ENCODE results near the gene SSR2.

DNA sequence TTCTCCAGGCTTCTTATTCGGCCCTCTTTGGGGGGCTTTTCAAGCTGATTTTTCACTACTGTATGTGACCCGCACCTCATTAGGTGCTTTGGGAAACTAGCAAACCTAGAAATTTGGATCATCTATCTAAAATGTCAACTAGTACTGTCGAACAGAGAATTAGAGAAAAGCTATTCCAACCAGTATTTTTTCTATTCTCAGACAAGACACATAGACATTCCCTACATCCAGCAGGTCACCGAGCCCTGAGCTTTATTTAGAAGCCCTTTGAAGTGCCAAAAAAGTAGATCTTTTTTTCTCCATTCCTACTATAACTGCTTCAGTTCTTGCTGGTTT lies 310 bp upstream of the SSR2 start:
- TF ChIP-seq, protein P1, sequence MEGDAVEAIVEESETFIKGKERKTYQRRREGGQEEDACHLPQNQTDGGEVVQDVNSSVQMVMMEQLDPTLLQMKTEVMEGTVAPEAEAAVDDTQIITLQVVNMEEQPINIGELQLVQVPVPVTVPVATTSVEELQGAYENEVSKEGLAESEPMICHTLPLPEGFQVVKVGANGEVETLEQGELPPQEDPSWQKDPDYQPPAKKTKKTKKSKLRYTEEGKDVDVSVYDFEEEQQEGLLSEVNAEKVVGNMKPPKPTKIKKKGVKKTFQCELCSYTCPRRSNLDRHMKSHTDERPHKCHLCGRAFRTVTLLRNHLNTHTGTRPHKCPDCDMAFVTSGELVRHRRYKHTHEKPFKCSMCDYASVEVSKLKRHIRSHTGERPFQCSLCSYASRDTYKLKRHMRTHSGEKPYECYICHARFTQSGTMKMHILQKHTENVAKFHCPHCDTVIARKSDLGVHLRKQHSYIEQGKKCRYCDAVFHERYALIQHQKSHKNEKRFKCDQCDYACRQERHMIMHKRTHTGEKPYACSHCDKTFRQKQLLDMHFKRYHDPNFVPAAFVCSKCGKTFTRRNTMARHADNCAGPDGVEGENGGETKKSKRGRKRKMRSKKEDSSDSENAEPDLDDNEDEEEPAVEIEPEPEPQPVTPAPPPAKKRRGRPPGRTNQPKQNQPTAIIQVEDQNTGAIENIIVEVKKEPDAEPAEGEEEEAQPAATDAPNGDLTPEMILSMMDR (IDR thresholded peaks at IDR 0.05; ENCODE audit: insufficient read depth, low read depth, low read length), result no peak
- TF ChIP-seq EZH2 (IDR thresholded peaks at IDR 0.05; ENCODE audit: insufficient read depth, low read length), result no peak
